ENCODE results near the gene RBFOX2. TPM values are rescaled to one million over a fixed set of nuclear protein-coding genes. Genes with fewer than 3 reads are reported as not detected.
"Not testable (repeated sequence)": the region's sequence is repeated elsewhere in the genome, so short reads cannot be mapped to it uniquely, and the experiment has no call there.

The RBFOX2 gene
- polyA plus RNA-seq, 1 experiment: 222 TPM

DNA sequence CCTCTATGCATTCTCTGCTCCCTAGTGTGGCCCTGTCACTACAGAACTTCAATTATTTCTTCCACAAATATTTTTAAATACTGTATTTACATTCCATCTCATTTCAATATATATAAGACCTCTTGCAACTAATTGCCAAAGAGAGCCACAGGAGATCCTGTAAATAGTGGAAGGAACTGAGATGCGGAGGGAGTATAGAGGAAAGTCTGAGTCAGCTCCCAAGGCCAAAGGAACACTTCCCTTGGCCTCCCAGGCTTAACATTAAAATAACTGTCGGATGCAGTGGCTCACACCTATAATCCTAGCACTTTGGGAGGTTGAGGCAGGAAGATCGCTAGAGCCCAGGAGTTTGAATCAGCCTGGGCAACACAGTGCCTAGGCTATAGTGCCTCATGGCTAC is 31.2 kb downstream of the RBFOX2 start:
- H3K4me3 ChIP-seq (ENCODE audit: low read depth, low read length): no peak overlapping the region
- DNase-seq (ENCODE audit: low read depth): no peak
- POLR2A ChIA-PET: no interaction called here
- no peaks in the 10 kb centered on the region for H3K27me3 ChIP-seq (ENCODE audit: control insufficient read depth, insufficient read depth, low read length)
- no peaks in the 10 kb centered on the region for H3K36me3 ChIP-seq (ENCODE audit: control insufficient read depth, insufficient read depth, low read length)
- CTCF ChIA-PET: interaction anchor here (1.0 to 1.7 kb wide), 2 partner anchors 15 to 69 kb away, joined by 3 to 5 read pairs; no protein-coding TSS in a partner anchor
- TF ChIP-seq, protein P1, sequence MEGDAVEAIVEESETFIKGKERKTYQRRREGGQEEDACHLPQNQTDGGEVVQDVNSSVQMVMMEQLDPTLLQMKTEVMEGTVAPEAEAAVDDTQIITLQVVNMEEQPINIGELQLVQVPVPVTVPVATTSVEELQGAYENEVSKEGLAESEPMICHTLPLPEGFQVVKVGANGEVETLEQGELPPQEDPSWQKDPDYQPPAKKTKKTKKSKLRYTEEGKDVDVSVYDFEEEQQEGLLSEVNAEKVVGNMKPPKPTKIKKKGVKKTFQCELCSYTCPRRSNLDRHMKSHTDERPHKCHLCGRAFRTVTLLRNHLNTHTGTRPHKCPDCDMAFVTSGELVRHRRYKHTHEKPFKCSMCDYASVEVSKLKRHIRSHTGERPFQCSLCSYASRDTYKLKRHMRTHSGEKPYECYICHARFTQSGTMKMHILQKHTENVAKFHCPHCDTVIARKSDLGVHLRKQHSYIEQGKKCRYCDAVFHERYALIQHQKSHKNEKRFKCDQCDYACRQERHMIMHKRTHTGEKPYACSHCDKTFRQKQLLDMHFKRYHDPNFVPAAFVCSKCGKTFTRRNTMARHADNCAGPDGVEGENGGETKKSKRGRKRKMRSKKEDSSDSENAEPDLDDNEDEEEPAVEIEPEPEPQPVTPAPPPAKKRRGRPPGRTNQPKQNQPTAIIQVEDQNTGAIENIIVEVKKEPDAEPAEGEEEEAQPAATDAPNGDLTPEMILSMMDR (IDR thresholded peaks at IDR 0.05; ENCODE audit: insufficient read depth, low read depth, low read length): no peak

DNA sequence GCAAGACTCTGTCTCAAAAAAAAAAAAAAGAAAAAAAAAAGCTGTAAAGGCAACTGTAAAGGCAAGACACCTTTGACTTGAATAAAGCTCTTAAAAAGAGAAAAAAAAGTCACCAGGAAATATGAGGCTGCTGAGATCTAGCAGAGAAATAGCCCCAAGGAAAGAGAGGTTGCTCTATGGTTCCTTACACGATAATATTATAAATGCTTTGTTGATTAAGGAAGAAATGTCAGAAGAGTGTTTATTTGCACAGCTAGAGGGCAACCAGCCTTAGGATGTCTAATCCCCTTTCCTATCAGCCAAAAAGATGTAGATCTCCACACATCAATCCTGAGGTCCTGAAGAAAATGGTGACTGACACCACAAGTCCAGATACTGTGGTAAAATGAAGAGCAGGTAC is 32.0 kb downstream of the RBFOX2 start:
- no peak for DNase-seq (ENCODE audit: low read depth)
- CTCF ChIA-PET: interaction anchor here (1.0 to 1.7 kb wide), 4 partner anchors 16 to 69 kb away, joined by 3 to 8 read pairs (median 5); no protein-coding TSS in a partner anchor
- POLR2A ChIA-PET: no interaction called here
- no peaks in the 10 kb centered on the region for H3K27me3 ChIP-seq (ENCODE audit: control insufficient read depth, insufficient read depth, low read length)
- H3K4me3 ChIP-seq (ENCODE audit: low read depth, low read length): no peak overlapping the region
- no peaks in the 10 kb centered on the region for H3K36me3 ChIP-seq (ENCODE audit: control insufficient read depth, insufficient read depth, low read length)
- TF ChIP-seq, protein P1 (IDR thresholded peaks at IDR 0.05; ENCODE audit: insufficient read depth, low read depth, low read length): no peak

DNA sequence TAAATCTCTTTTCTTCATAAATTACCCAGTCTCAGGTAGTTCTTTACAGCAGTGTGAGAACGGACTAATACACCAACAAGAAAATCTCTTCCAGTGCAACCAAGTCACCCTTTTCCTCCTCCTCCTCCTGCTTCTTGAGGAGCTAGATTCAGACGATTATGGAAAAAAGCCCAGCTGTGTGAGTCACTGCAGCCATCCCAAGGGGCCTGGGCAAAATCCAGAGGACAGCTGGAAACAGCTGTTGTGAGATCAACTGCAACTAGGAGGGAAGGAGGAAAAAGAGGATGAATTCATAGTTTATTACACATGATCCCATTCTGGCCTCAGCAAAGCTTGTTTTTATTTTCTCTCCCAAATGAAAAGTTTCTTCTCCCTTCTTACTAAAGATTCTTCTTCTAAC is 32.9 kb downstream of the RBFOX2 start:
- CTCF ChIA-PET: interaction anchor here (1.0 to 1.5 kb wide), 4 partner anchors 10 to 70 kb away, joined by 3 to 8 read pairs (median 6); no protein-coding TSS in a partner anchor

DNA sequence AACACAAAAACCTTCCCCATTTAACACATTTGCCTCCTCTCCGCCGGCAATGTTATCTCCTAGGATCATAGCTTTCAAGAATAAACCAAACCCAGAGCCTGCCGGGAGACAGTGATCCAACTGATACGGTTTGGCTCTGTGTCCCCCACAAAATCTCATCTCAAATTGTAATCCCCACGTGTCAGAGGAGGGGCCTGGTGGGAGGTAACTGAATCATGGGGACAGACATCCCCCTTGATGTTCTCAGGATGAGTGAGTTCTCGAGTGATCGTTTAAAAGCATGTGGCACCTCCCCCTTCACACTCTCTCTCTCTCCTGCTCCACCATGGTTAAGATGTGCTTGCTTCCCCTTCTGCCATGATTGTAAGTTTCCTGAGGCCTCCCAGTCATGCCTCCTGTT is 33.3 kb downstream of the RBFOX2 start:
- TF ChIP-seq, protein P1 (IDR thresholded peaks at IDR 0.05; ENCODE audit: insufficient read depth, low read depth, low read length): no peak
- no peak for DNase-seq (ENCODE audit: low read depth)
- ChIA-PET POLR2A (interaction anchor here (0.7 kb wide), 1 partner anchor 9 kb away, joined by 3 read pairs; no protein-coding TSS in a partner anchor), CTCF (interaction anchor here (1.0 to 1.5 kb wide), 5 partner anchors 10 to 71 kb away, joined by 3 to 8 read pairs (median 5); no protein-coding TSS in a partner anchor)
- Histone ChIP-seq H3K27me3 (ENCODE audit: control insufficient read depth, insufficient read depth, low read length) (no peaks in the 10 kb centered on the region), H3K4me3 (ENCODE audit: low read depth, low read length) (no peak overlapping the region), H3K36me3 (ENCODE audit: control insufficient read depth, insufficient read depth, low read length) (no peaks in the 10 kb centered on the region)

More for the DNA sequence above, 32.9 kb downstream of the RBFOX2 start:
- Histone ChIP-seq H3K36me3 (ENCODE audit: control insufficient read depth, insufficient read depth, low read length) (no peaks in the 10 kb centered on the region), H3K27me3 (ENCODE audit: control insufficient read depth, insufficient read depth, low read length) (no peaks in the 10 kb centered on the region), H3K4me3 (ENCODE audit: low read depth, low read length) (no peak overlapping the region)
- TF ChIP-seq, protein P1 (IDR thresholded peaks at IDR 0.05; ENCODE audit: insufficient read depth, low read depth, low read length): no peak
- POLR2A ChIA-PET: interaction anchor here (0.6 to 0.7 kb wide), 2 partner anchors 9 to 133 kb away, joined by 3 to 7 read pairs; no protein-coding TSS in a partner anchor
- DNase-seq (ENCODE audit: low read depth): peak; percentile 92

DNA sequence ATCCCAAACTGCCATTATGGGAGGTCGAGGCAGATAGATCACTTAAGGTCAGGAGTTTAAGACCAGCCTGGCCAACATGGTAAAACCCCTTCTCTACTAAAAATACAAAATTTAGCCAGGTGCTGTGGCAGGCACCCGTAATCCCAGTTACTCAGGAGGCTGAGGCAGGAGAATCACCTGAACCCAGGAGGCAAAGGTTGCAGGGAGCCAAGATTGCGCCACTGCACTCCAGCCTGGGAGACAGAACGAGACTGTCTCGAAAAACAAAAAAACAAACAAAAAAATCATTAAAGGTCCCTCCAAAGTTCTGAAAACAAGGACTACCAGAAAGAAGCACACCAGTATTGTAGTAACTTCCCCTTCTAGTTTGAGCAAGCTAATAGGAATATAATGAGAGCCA is 34.9 kb downstream of the RBFOX2 start:
- ChIA-PET POLR2A (interaction anchor here (0.6 kb wide), 1 partner anchor 9 kb away, joined by 4 read pairs; no protein-coding TSS in a partner anchor), CTCF (interaction anchor here (1.2 to 3.5 kb wide), 4 partner anchors 11 to 72 kb away, joined by 3 to 17 read pairs (median 6); no protein-coding TSS in a partner anchor)
- H3K36me3 ChIP-seq (ENCODE audit: control insufficient read depth, insufficient read depth, low read length); H3K27me3 ChIP-seq (ENCODE audit: control insufficient read depth, insufficient read depth, low read length); DNase-seq (ENCODE audit: low read depth); H3K4me3 ChIP-seq (ENCODE audit: low read depth, low read length): not testable (repeated sequence)
